HepG2 (cell line): ENCODE results near the gene TPRN. TPM values are rescaled to one million over a fixed set of nuclear protein-coding genes. Genes with fewer than 3 reads are reported as not detected.
A peak's percentile ranks its signal among the peaks of the same experiment; 100 is the strongest.

Source experiments
- DRAP1 ChIP-seq: IDR thresholded peaks from 2 replicates; pipeline ENCODE4 v1.6.1; 2016; ENCODE audit warnings: missing genetic modification reagents, missing compliant biosample characterization
- EP300 ChIP-seq, 3 experiments: sonication (generic) in 1 of 3; formaldehyde crosslinking in 1 of 3; IDR thresholded peaks; 2 replicates each; pipeline versions ENCODE4 v1.5.1 to v1.6.1; 2011 to 2020; ENCODE audit warnings: low read depth in 2 of 3, low read length in 2 of 3, borderline replicate concordance in 1 of 3, improper control_type of control experiment in 1 of 3, mild to moderate bottlenecking in 1 of 3, missing genetic modification reagents in 1 of 3, moderate library complexity in 1 of 3
- HHEX ChIP-seq: IDR thresholded peaks from 2 replicates; pipeline ENCODE4 v1.6.1; 2016; ENCODE audit warnings: control low read depth
- HNRNPH1 ChIP-seq: fragments of 200-400 bp; formaldehyde crosslinking; optimal IDR thresholded peaks from 2 replicates; pipeline ENCODE3; 2017; ENCODE audit warnings: mild to moderate bottlenecking, low read depth, low read length
- KIAA2018 ChIP-seq: sonication (generic); formaldehyde crosslinking; IDR thresholded peaks from 2 replicates; pipeline ENCODE4 v1.5.0; 2020; ENCODE audit warnings: mild to moderate bottlenecking, missing genetic modification reagents, borderline replicate concordance
- NR3C1 ChIP-seq: sonication (generic); formaldehyde crosslinking; IDR thresholded peaks from 2 replicates; pipeline ENCODE4 v1.4.0; 2020; ENCODE audit warnings: missing genetic modification reagents
- RBFOX2 ChIP-seq: fragments of 200-400 bp; formaldehyde crosslinking; IDR thresholded peaks from 2 replicates; pipeline ENCODE4 v1.6.1; 2017; ENCODE audit warnings: low read depth, mild to moderate bottlenecking, low read length
- TP53 ChIP-seq: sonication (generic); formaldehyde crosslinking; conservative IDR thresholded peaks from 2 replicates; pipeline ENCODE4 v1.4.0; 2020; ENCODE audit warnings: missing genetic modification reagents
- ZGPAT ChIP-seq: IDR thresholded peaks from 2 replicates; pipeline ENCODE4 v1.6.1; 2016; ENCODE audit warnings: mild to moderate bottlenecking
- ZNF274 ChIP-seq: sonication (generic); formaldehyde crosslinking; IDR thresholded peaks from 2 replicates; pipeline ENCODE4 v1.5.1; 2020; ENCODE audit warnings: mild to moderate bottlenecking, missing genetic modification reagents
- ZNF326 ChIP-seq: sonication (generic); formaldehyde crosslinking; IDR thresholded peaks from 2 replicates; pipeline ENCODE4 v1.4.0; 2020; ENCODE audit warnings: missing genetic modification reagents, borderline replicate concordance
- ZNF761 ChIP-seq: sonication (generic); formaldehyde crosslinking; conservative IDR thresholded peaks from 2 replicates; pipeline ENCODE4 v1.4.0; 2020; ENCODE audit warnings: mild to moderate bottlenecking, missing genetic modification reagents
- ZNF772 ChIP-seq: sonication (generic); formaldehyde crosslinking; IDR thresholded peaks from 2 replicates; pipeline ENCODE4 v1.5.0; 2020; ENCODE audit warnings: mild to moderate bottlenecking, missing genetic modification reagents
- ZNF784 ChIP-seq: sonication (generic); formaldehyde crosslinking; IDR thresholded peaks from 2 replicates; pipeline ENCODE4 v1.5.1; 2020; ENCODE audit warnings: missing genetic modification reagents, mild to moderate bottlenecking, borderline replicate concordance
- ZSCAN25 ChIP-seq: sonication (generic); formaldehyde crosslinking; IDR thresholded peaks from 2 replicates; pipeline ENCODE4 v1.8.0; 2022; ENCODE audit warnings: mild to moderate bottlenecking, missing genetic modification reagents
- polyA plus RNA-seq, 8 experiments: library from polyadenylated mRNA; depleted of rRNA in 3 of 8; stranded (reverse) in 7 of 8; unstranded in 1 of 8; fragments of >200 nt; fragmentation: Illumina TruSeq in 4 of 8; extraction: Trizol in 4 of 8; gene quantifications; 2 replicates each; pipeline versions ENCODE4 v1.2.1 to v1.2.3, GENCODE V29; 2011 to 2016; ENCODE audit warnings: low read depth in 4 of 8, missing spikeins in 1 of 8, mixed read lengths in 1 of 8; ENCODE audit not compliant: insufficient read depth in 1 of 8
- total RNA-seq, 5 experiments: library from RNA; depleted of rRNA; stranded (reverse); fragments of >200 nt; fragmentation: Illumina TruSeq; extraction: Trizol; gene quantifications; 2 replicates each; pipeline ENCODE4 v1.2.3, GENCODE V29; 2016; ENCODE audit warnings: low read depth in 1 of 5

The TPRN gene
- total and polyA plus RNA-seq, 2 of the 13 experiments (the other 11 are each of a cell fraction or from before 2014, with no cell fraction given): 10.1 to 19.2 TPM

GRCh38 chr9:137200311-137201204, at the start of gene TPRN (continued):
- TF ChIP-seq KIAA2018 (CRISPR knock-in tag) (no peak), ZGPAT (CRISPR knock-in tag) (peak; percentile 98), HNRNPH1 (no peak), EP300 (IDR thresholded peaks at IDR 0.05; ENCODE audit: low read depth in 2 of 2, low read length in 2 of 2) (0 out of 4 replicates have a peak, but pooled peaks of 1 of the 2 experiments have one; percentile 15), EP300 (CRISPR knock-in tag; IDR thresholded peaks at IDR 0.05; ENCODE audit: borderline replicate concordance) (peak; percentile 59; the same call in 1 of the 2 replicates), ZNF326 (CRISPR knock-in tag) (peak; percentile 70; the same call in 1 of the 2 replicates), DRAP1 (CRISPR knock-in tag) (peak; percentile 87), NR3C1 (CRISPR knock-in tag) (no peak), RBFOX2 (peak; percentile 98), HHEX (no peak), ZNF784 (CRISPR knock-in tag) (peak; percentile 80; the same call in 1 of the 2 replicates), ZNF761 (0 out of 2 replicates have a peak, but pooled peaks have one; percentile 30), ZNF274 (CRISPR knock-in tag) (peak; percentile 70; the same call in 1 of the 2 replicates), ZNF772 (peak; percentile 95), ZSCAN25 (CRISPR knock-in tag) (0 out of 2 replicates have a peak, but pooled peaks have one; percentile 31), TP53 (no peak)
